ENCODE data around the gene KRT35.
A peak's percentile ranks its signal among the peaks of the same experiment; 100 is the strongest.

KRT35 gene

DNA sequence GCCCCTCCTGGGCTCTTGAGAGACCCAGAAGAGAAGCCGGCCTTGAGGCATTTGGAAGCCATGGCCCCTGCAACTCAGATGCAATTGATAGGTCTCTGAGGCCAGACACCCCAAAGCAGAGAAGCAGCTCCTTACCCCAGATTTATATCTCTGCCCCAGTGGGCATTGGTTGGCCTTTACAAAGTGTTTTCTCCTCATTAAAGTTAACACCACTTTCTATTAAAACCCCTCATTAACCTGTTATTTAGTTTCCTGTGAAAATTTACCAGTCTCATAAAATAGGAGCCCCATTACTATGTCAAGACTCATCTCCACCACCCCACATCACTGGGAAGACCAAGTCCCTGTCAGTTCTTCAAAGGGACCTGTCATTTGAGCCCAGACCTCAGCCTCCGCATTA, at the start of gene KRT35:
Gene KRT35, minus strand, starts transcription at position 116 of the 400 bp plus-strand sequence. Its CDS starts 54 bp downstream, at position 62.
- no peak for DNase-seq (ENCODE audit: low read depth)

- DNase-seq (ENCODE audit: low read depth): peak; percentile 49
Measured at GRCh38 chr17:41530062-41531048, 49.4 kb upstream of the KRT35 start.

DNA sequence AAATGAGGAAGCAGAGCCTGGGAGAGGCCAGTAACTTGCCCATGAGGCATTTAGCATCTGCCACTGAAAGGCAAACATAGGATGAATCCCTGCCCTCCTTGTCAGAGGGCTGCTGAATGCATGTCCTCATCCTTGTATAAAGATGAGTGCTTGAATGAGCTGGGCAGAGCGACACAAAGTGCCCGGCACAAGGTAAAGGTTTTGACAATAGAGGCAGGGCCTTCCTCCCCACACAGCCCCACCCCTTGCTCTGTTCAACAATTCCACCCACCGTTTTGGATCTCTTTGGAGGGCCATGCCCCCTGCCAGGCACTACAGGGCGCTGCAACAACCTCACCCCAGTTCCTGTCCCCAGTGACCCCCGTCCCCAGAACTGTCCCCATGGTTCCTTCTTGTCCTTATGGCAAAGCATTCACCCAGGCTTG, 48.6 kb upstream of the KRT35 start:
- no peak for DNase-seq (ENCODE audit: low read depth)

DNA sequence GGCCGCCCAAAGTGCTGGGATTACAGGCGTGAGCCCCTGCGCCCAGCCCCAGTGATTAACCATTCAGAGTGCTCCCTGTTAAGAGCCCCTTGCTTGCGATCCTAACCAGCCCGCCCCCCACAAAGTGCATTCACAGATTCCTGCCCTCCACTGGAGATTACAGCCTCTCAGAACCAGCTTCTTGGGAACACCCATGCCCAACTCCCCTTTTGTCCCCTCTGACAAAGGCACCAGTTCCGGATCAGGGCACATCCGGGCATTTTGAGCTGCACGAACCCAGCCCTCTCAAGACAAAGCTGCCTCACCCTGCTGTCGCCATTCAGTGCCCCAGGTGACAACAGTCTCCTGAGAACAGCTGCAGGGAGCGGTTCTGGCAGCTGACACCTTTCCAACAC, 48.0 kb upstream of the KRT35 start:
- DNase-seq (ENCODE audit: low read depth): no peak

GRCh38 chr17:41527063-41528023, 46.4 kb upstream of the KRT35 start:
- DNase-seq (ENCODE audit: low read depth): no peak

- DNase-seq (ENCODE audit: low read depth): no peak
Measured at GRCh38 chr17:41524261-41524660, 43.3 kb upstream of the KRT35 start.

DNA sequence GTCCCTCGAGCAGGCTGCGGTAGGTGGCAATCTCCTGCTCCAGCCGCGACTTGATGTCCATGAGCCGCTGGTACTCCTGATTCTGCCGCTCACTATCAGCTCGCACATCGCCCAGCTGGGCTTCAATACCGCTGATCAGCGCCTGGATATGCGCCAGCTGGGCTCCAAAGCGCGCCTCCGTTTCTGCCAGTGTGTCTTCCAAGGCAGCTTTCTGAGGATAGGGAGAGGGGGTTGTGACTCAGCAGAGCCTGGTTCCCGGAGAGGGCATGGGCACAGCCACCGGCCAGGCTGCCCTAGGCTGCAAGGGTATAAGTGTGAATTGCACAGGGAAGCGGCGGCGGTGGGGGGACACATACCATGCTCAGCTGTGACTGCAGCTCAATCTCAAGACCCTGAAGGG, 42.8 kb upstream of the KRT35 start:
- no peak for DNase-seq (ENCODE audit: low read depth)

DNA sequence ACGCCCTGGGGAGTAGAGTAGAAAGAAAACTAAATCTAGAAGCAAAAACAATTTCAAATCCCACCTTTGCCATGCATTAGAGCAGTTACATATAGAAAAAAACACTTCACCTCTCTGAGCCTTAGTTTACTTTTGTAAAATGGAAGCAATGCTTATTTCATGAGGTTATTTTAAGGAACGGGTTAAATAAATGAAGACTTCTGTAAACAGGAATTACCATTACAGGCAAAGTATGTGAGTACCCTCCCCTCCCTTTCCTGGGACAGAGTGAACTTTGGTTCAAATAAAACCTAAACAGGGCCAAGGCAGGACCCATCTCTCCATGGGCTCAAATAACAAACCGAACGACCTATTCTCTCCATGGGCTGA, 42.3 kb upstream of the KRT35 start:
- DNase-seq (ENCODE audit: low read depth): no peak

DNA sequence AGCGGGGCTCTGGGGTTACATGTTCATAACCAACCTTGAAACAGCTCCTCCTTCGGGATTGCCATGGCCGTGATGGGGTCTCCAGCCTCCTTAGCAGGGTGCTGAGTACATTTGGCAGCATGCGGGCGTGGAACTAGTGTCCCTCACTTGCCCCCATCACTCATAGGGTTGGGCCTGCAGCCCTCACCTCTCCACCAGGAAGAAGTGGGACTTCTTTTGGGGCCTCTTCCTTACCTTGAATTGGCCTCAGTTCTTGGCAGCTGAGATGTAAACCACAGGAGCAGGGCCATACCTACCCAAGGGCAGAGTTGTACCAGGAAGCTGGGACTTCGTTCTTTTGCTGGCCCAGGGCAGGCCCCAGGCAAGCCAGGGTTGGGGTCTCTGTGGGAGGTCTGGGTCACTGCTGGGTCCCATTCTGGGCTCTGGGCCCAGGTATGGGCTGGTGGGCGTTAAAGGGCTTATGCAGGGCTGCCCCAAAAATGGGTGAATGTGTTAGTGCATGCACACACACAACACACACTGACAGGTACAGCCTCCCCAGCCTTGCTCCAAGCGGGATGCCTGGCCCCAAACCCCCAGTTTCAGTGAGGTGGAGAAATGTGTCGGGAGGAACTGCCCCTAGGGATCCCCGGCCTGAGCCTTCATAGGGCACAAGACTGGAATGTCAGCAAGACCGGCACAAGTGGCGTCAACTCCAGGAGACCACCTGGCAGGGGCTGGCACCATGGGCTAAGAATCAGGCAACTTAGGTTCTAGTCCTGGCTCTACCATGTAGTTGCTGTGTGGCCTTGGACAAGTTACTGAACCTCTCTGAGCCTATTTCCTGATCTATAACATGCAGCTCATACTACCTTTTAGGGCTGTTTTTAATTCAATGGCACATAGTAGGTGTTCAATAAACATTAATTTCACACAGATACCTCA, 41.6 kb upstream of the KRT35 start:
- DNase-seq (ENCODE audit: low read depth): no peak

- DNase-seq (ENCODE audit: low read depth): peak; percentile 12
Measured at GRCh38 chr17:41521574-41522261, 40.8 kb upstream of the KRT35 start.

DNA sequence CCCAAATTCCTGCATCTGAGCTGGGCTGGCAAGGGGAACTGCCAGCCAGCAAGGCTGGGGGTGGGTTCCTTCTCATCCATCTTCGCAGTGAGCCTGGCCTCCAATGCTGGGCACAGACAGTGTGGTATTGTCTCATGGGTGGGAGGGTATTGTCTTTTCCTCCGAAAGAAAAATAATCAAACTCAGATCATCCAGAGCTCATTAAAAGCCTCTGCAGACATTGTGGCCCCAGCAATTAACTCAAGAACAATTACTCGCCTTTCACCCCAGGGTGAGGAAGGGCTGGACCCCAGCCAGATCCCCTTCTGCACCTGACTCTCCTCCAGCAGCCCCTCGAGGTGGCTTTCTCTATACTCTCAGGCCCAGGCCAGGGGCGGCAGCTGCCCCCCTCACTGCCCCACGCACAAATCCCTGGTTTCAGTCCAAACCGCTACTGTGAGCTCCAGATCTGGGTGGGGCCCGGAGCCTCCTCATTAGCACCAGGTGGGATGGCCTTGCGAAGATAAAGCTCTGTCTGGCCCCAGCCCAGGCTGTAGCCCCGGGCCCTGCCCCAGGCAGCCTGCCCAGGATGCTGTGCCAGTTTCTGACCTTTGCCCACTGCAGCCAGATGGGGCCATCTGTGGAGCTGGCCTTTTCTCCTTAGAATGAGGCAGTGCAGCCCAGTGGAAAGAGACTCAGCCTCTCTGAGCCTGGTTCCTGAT, 40.0 kb upstream of the KRT35 start:
- DNase-seq (ENCODE audit: low read depth): no peak

- DNase-seq (ENCODE audit: low read depth): no peak
Measured at GRCh38 chr17:41519501-41520224, 38.7 kb upstream of the KRT35 start.

DNA sequence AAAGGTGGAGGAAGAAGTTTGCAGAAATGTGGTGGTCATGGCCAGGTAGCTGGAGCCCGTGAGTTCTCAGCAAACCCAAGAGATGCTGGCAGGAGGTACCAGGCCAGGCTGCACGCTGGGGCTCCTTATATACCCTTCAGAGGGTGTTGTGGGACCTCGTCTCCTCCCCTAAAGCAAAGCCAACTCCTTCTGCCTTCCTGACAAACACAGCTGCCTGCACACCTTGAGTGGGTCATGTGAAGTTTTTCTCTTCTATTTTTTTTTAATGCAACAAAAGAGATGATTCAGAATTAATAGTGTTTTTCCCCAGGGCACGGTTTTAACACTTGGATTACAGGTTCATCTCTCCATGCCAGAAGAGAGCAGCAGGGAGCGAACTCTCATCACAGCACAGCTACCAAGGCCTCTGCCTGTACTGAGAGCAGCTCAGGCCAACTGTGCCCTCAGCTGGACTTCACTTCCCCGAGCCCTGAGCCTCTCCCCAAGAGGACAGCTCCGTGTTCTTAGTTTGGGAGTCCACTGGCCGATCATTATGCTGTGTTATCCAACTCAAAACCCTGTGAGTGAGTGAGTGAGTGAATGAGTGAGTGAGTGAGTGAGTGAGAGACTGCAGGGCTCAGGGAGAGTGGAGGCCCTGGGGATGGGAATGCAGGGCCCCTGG, 38.0 kb upstream of the KRT35 start, which contains the start of gene KRT15:
Gene KRT15, minus strand, starts transcription at position 102 of the 661 bp plus-strand sequence. Its CDS starts 63 bp downstream, at position 39.
- no peak for DNase-seq (ENCODE audit: low read depth)

GRCh38 chr17:41518031-41518430, 37.1 kb upstream of the KRT35 start:
- DNase-seq (ENCODE audit: low read depth): no peak

GRCh38 chr17:41516830-41517283, 35.9 kb upstream of the KRT35 start:
- no peak for DNase-seq (ENCODE audit: low read depth)

GRCh38 chr17:41516147-41516829, 35.3 kb upstream of the KRT35 start:
- no peak for DNase-seq (ENCODE audit: low read depth)

DNA sequence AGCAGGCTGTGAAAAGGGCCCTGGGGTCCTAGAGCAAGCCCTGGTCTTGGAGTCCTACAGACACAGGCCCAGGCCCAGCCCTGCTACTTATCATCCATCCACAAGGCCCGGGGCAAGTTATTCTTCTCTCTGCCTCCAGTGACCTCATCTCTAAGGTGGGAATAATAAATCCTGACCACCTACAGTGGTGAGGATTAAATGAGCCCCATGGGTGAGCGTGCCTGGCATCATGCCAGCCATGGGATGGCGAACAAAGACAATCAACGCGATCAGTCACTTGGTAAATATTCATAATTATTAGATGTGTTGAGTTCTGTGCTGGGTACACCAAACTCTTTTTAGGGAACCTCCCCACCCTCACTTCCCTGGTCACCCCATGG, 32.2 kb upstream of the KRT35 start:
- DNase-seq (ENCODE audit: low read depth): no peak

GRCh38 chr17:41512546-41513167, 31.7 kb upstream of the KRT35 start:
- no peak for DNase-seq (ENCODE audit: low read depth)
